HEK293 (cell line): Measurements from ENCODE around the gene CAMK2B.

Source experiments
- CTCF ChIA-PET: fragments of 350-600 bp; formaldehyde crosslinking; extraction: SDS; loops from one replicate; lab custom pipeline; 2021; ENCODE audit warnings: antibody characterized with exemption; lab: Yijun Ruan, JAX
- POLR2A ChIA-PET: fragments of 300-600 bp; formaldehyde crosslinking; extraction: SDS; loops from one replicate; lab custom pipeline; 2020; ENCODE audit warnings: antibody characterized with exemption, inconsistent platforms; lab: Yijun Ruan, JAX
- H3K27ac ChIP-seq: fragments of 200-500 bp; sonication (Bioruptor generic); 2 replicates; pipeline ENCODE4 v1.5.1; 2014; ENCODE audit warnings: low read depth, low read length, control low read depth, inconsistent platforms; ENCODE audit errors: extremely low read depth
- H3K36me3 ChIP-seq, 2 experiments: fragments of 200-500 bp in 1 of 2; sonication (Bioruptor generic) in 1 of 2; 1 replicate in 1 of 2; 2 replicates in 1 of 2; pipeline ENCODE4 v1.5.1; 2014 to 2017; ENCODE audit warnings: inconsistent platforms in 2 of 2, low read length in 2 of 2; ENCODE audit not compliant: control insufficient read depth in 2 of 2, insufficient read depth in 1 of 2
- H3K4me1 ChIP-seq: fragments of 200-500 bp; sonication (Bioruptor generic); 2 replicates; pipeline ENCODE4 v1.5.1; 2014; ENCODE audit warnings: mild to moderate bottlenecking, low read length, inconsistent platforms; ENCODE audit not compliant: control insufficient read depth, insufficient read depth
- H3K4me3 ChIP-seq: 2 replicates; pipeline ENCODE4 v1.5.1; 2011; ENCODE audit warnings: low read depth, mild to moderate bottlenecking, control low read depth, low read length, moderate library complexity
- H3K9me3 ChIP-seq: fragments of 200-500 bp; sonication (Bioruptor generic); 2 replicates; pipeline ENCODE4 v1.5.1; 2014; ENCODE audit warnings: low read depth, low read length, inconsistent platforms; ENCODE audit not compliant: control insufficient read depth, insufficient read depth
- EGR2 ChIP-seq: fragments of 450-650 bp; formaldehyde crosslinking; IDR thresholded peaks from 2 replicates; pipeline ENCODE4 v1.5.1; 2016; ENCODE audit warnings: low read depth, missing biosample characterization, missing genetic modification characterization
- GLIS1 ChIP-seq: fragments of 450-650 bp; formaldehyde crosslinking; IDR thresholded peaks from 2 replicates; pipeline ENCODE4 v1.5.1; 2016; ENCODE audit warnings: missing biosample characterization, missing genetic modification characterization
- KLF8 ChIP-seq: fragments of 450-650 bp; formaldehyde crosslinking; IDR thresholded peaks from 2 replicates; pipeline ENCODE4 v1.5.1; 2016; ENCODE audit warnings: missing biosample characterization, missing genetic modification characterization
- KLF9 ChIP-seq: fragments of 450-650 bp; formaldehyde crosslinking; IDR thresholded peaks from 2 replicates; pipeline ENCODE4 v1.5.1; 2016; ENCODE audit warnings: missing biosample characterization, missing genetic modification characterization, low read depth
- MEIS1 ChIP-seq: sonication (generic); formaldehyde crosslinking; IDR thresholded peaks from 2 replicates; pipeline ENCODE4 v1.8.1; 2022; ENCODE audit warnings: missing genetic modification reagents, mild to moderate bottlenecking, borderline replicate concordance
- MZF1 ChIP-seq: fragments of 450-650 bp; formaldehyde crosslinking; IDR thresholded peaks from 2 replicates; pipeline ENCODE4 v1.5.1; 2017; ENCODE audit warnings: missing biosample characterization, missing genetic modification characterization, borderline replicate concordance
- PRDM1 ChIP-seq: fragments of 450-650 bp; formaldehyde crosslinking; IDR thresholded peaks from 2 replicates; pipeline ENCODE4; 2016; ENCODE audit warnings: missing biosample characterization, missing genetic modification characterization
- SCRT2 ChIP-seq: fragments of 450-650 bp; formaldehyde crosslinking; IDR thresholded peaks from 2 replicates; pipeline ENCODE4 v1.5.1; 2016; ENCODE audit warnings: missing biosample characterization, missing genetic modification characterization
- SP3 ChIP-seq: fragments of 450-650 bp; formaldehyde crosslinking; IDR thresholded peaks from 2 replicates; pipeline ENCODE4 v1.5.1; 2016; ENCODE audit warnings: missing biosample characterization, missing genetic modification characterization
- SP7 ChIP-seq: fragments of 450-650 bp; formaldehyde crosslinking; IDR thresholded peaks from 2 replicates; pipeline ENCODE4 v1.5.1; 2016; ENCODE audit warnings: missing biosample characterization, missing genetic modification characterization
- ZBTB17 ChIP-seq: fragments of 450-650 bp; formaldehyde crosslinking; IDR thresholded peaks from 2 replicates; pipeline ENCODE4 v1.5.1; 2016; ENCODE audit warnings: missing biosample characterization, missing genetic modification characterization
- ZBTB20 ChIP-seq: fragments of 450-650 bp; formaldehyde crosslinking; IDR thresholded peaks from 2 replicates; pipeline ENCODE4 v1.5.1; 2016; ENCODE audit warnings: missing biosample characterization, missing genetic modification characterization
- ZFP41 ChIP-seq: fragments of 450-650 bp; formaldehyde crosslinking; IDR thresholded peaks from 2 replicates; pipeline ENCODE4 v1.5.1; 2016; ENCODE audit warnings: missing biosample characterization, missing genetic modification characterization, borderline replicate concordance
- ZNF155 ChIP-seq: fragments of 450-650 bp; formaldehyde crosslinking; IDR thresholded peaks from 2 replicates; pipeline ENCODE4 v1.5.1; 2016; ENCODE audit warnings: missing biosample characterization, missing genetic modification characterization
- ZNF341 ChIP-seq: fragments of 450-650 bp; formaldehyde crosslinking; IDR thresholded peaks from 2 replicates; pipeline ENCODE4; 2016; ENCODE audit warnings: low read depth, missing biosample characterization, missing genetic modification characterization
- ZNF37A ChIP-seq: fragments of 450-650 bp; IDR thresholded peaks from 2 replicates; pipeline ENCODE4 v1.5.1; 2018; ENCODE audit warnings: missing biosample characterization, missing genetic modification characterization
- ZNF404 ChIP-seq: fragments of 450-650 bp; formaldehyde crosslinking; IDR thresholded peaks from 2 replicates; pipeline ENCODE4 v1.5.1; 2017; ENCODE audit warnings: missing biosample characterization, missing genetic modification characterization
- ZNF48 ChIP-seq: fragments of 450-650 bp; formaldehyde crosslinking; IDR thresholded peaks from 2 replicates; pipeline ENCODE4 v1.5.1; 2016; ENCODE audit warnings: missing biosample characterization, missing genetic modification characterization
- ZNF548 ChIP-seq: fragments of 450-650 bp; formaldehyde crosslinking; IDR thresholded peaks from 2 replicates; pipeline ENCODE4 v1.5.1; 2016; ENCODE audit warnings: missing biosample characterization, missing genetic modification characterization
- ZNF560 ChIP-seq: fragments of 450-650 bp; formaldehyde crosslinking; IDR thresholded peaks from 2 replicates; pipeline ENCODE4 v1.5.1; 2017; ENCODE audit warnings: missing biosample characterization, missing genetic modification characterization, borderline replicate concordance
- ZNF664 ChIP-seq: fragments of 450-650 bp; formaldehyde crosslinking; IDR thresholded peaks from 2 replicates; pipeline ENCODE4 v1.5.1; 2016; ENCODE audit warnings: missing biosample characterization, missing genetic modification characterization
- ZNF701 ChIP-seq: fragments of 450-650 bp; formaldehyde crosslinking; IDR thresholded peaks from 2 replicates; pipeline ENCODE4 v1.5.1; 2016; ENCODE audit warnings: missing biosample characterization, missing genetic modification characterization
- ZXDB ChIP-seq: fragments of 450-650 bp; formaldehyde crosslinking; IDR thresholded peaks from 2 replicates; pipeline ENCODE4 v1.5.1; 2016; ENCODE audit warnings: missing biosample characterization, missing genetic modification characterization
- TF ChIP-seq, protein P1 (sequence below): fragments of 450-650 bp; formaldehyde crosslinking; IDR thresholded peaks from 2 replicates; pipeline ENCODE4 v1.5.0; 2017; ENCODE audit warnings: missing biosample characterization, missing genetic modification characterization, borderline replicate concordance
- TF ChIP-seq, protein P2 (sequence below): fragments of 450-650 bp; formaldehyde crosslinking; IDR thresholded peaks from 2 replicates; pipeline ENCODE4 v1.5.1; 2017; ENCODE audit warnings: missing biosample characterization, missing genetic modification characterization
- TF ChIP-seq, protein P3 (sequence below): fragments of 450-650 bp; formaldehyde crosslinking; IDR thresholded peaks from 2 replicates; pipeline ENCODE4 v1.5.1; 2016; ENCODE audit warnings: missing biosample characterization, missing genetic modification characterization
- TF ChIP-seq, protein P4 (sequence below): fragments of 450-650 bp; formaldehyde crosslinking; IDR thresholded peaks from 2 replicates; pipeline ENCODE4 v1.5.1; 2016; ENCODE audit warnings: missing biosample characterization, missing genetic modification characterization, low read depth
- TF ChIP-seq, protein P5 (sequence below): fragments of 450-650 bp; formaldehyde crosslinking; IDR thresholded peaks from 2 replicates; pipeline ENCODE4 v1.5.1; 2016; ENCODE audit warnings: missing biosample characterization, missing genetic modification characterization
- TF ChIP-seq, protein P6 (sequence below): fragments of 450-650 bp; formaldehyde crosslinking; IDR thresholded peaks from 2 replicates; pipeline ENCODE4 v1.5.1; 2016; ENCODE audit warnings: missing biosample characterization, missing genetic modification characterization

The CAMK2B gene

DNA sequence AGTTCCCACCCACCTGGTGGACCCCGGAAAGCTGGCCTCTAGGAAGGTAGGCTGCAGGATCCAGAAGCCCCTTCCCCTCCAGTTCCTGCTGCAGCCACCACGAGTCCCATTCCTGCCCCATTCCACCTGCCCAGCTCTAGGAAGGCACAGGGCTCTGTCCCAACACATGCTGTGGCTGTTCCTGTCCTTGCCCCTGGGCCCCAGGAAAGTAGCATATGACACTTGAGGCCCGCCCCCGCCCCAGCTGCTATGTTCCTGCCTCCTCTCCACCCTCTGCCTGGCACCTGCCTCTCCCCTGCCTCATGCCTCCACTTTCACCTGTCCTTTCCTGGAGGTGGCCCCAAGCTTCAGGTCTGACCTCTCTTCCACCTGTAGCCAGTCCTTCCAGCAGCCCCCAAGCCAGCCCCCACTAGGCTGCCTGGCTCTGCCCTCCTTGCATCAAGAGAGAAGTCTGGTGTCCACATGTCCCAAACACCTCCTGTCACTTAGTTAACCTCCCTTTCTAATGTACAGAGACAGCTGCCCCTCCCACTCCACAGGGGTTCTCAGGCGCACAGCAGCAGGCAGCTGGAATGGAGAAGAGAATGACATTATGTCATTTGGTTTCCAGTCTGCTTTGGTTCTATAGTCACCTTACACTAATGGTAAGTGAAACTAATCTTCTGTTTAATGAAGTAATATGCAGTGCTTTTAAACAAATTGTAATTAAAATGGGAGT is 101.9 kb downstream of the CAMK2B start:
- Histone ChIP-seq H3K36me3 (no peaks in the 10 kb centered on the region), H3K4me3 (no peak overlapping the region), H3K4me1 (no peaks in the 10 kb centered on the region; the same call in 1 of the 2 replicates), H3K9me3 (no peaks in the 10 kb centered on the region), H3K27ac (no peak overlapping the region)
- ChIA-PET CTCF (interaction anchor here (0.6 kb wide), 2 partner anchors 97 to 127 kb away, joined by 3 to 4 read pairs; no protein-coding TSS in a partner anchor), POLR2A (interaction anchor here (1.1 kb wide), 1 partner anchor 23 kb away, joined by 3 read pairs; the partner anchor contains the start of gene YKT6)
- no peak for TF ChIP-seq ZNF701 (tag by site-specific recombination)
- TF ChIP-seq, protein P1, sequence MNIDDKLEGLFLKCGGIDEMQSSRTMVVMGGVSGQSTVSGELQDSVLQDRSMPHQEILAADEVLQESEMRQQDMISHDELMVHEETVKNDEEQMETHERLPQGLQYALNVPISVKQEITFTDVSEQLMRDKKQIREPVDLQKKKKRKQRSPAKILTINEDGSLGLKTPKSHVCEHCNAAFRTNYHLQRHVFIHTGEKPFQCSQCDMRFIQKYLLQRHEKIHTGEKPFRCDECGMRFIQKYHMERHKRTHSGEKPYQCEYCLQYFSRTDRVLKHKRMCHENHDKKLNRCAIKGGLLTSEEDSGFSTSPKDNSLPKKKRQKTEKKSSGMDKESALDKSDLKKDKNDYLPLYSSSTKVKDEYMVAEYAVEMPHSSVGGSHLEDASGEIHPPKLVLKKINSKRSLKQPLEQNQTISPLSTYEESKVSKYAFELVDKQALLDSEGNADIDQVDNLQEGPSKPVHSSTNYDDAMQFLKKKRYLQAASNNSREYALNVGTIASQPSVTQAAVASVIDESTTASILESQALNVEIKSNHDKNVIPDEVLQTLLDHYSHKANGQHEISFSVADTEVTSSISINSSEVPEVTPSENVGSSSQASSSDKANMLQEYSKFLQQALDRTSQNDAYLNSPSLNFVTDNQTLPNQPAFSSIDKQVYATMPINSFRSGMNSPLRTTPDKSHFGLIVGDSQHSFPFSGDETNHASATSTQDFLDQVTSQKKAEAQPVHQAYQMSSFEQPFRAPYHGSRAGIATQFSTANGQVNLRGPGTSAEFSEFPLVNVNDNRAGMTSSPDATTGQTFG (tag by site-specific recombination), result no peak
- peak; percentile 16; the same call in 1 of the 2 replicates for TF ChIP-seq SP3 (tag by site-specific recombination)
- peak; percentile 82 for TF ChIP-seq PRDM1
- no peak for TF ChIP-seq ZFP41 (tag by site-specific recombination)
- TF ChIP-seq ZNF548 (tag by site-specific recombination), result no peak
- TF ChIP-seq EGR2 (tag by site-specific recombination), result peak; percentile 64
- no peak for TF ChIP-seq ZNF341 (tag by site-specific recombination)
- TF ChIP-seq MZF1 (tag by site-specific recombination), result no peak
- peak; percentile 27; the same call in 1 of the 2 replicates for TF ChIP-seq ZBTB20 (tag by site-specific recombination)
- TF ChIP-seq, protein P2, sequence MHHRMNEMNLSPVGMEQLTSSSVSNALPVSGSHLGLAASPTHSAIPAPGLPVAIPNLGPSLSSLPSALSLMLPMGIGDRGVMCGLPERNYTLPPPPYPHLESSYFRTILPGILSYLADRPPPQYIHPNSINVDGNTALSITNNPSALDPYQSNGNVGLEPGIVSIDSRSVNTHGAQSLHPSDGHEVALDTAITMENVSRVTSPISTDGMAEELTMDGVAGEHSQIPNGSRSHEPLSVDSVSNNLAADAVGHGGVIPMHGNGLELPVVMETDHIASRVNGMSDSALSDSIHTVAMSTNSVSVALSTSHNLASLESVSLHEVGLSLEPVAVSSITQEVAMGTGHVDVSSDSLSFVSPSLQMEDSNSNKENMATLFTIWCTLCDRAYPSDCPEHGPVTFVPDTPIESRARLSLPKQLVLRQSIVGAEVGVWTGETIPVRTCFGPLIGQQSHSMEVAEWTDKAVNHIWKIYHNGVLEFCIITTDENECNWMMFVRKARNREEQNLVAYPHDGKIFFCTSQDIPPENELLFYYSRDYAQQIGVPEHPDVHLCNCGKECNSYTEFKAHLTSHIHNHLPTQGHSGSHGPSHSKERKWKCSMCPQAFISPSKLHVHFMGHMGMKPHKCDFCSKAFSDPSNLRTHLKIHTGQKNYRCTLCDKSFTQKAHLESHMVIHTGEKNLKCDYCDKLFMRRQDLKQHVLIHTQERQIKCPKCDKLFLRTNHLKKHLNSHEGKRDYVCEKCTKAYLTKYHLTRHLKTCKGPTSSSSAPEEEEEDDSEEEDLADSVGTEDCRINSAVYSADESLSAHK (tag by site-specific recombination), result peak; percentile 84; the same call in 1 of the 2 replicates
- TF ChIP-seq, protein P3, sequence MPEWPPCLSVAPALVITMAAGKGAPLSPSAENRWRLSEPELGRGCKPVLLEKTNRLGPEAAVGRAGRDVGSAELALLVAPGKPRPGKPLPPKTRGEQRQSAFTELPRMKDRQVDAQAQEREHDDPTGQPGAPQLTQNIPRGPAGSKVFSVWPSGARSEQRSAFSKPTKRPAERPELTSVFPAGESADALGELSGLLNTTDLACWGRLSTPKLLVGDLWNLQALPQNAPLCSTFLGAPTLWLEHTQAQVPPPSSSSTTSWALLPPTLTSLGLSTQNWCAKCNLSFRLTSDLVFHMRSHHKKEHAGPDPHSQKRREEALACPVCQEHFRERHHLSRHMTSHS (tag by site-specific recombination), result no peak
- TF ChIP-seq ZNF664, result peak; percentile 100
- no peak for TF ChIP-seq KLF8 (tag by site-specific recombination)
- TF ChIP-seq GLIS1 (tag by site-specific recombination), result peak; percentile 46
- TF ChIP-seq, protein P4, sequence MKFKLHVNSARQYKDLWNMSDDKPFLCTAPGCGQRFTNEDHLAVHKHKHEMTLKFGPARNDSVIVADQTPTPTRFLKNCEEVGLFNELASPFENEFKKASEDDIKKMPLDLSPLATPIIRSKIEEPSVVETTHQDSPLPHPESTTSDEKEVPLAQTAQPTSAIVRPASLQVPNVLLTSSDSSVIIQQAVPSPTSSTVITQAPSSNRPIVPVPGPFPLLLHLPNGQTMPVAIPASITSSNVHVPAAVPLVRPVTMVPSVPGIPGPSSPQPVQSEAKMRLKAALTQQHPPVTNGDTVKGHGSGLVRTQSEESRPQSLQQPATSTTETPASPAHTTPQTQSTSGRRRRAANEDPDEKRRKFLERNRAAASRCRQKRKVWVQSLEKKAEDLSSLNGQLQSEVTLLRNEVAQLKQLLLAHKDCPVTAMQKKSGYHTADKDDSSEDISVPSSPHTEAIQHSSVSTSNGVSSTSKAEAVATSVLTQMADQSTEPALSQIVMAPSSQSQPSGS (tag by site-specific recombination), result peak; percentile 65; the same call in 1 of the 2 replicates
- TF ChIP-seq MEIS1 (CRISPR knock-in tag), result no peak
- peak; percentile 63 for TF ChIP-seq SCRT2 (tag by site-specific recombination)
- TF ChIP-seq, protein P5, sequence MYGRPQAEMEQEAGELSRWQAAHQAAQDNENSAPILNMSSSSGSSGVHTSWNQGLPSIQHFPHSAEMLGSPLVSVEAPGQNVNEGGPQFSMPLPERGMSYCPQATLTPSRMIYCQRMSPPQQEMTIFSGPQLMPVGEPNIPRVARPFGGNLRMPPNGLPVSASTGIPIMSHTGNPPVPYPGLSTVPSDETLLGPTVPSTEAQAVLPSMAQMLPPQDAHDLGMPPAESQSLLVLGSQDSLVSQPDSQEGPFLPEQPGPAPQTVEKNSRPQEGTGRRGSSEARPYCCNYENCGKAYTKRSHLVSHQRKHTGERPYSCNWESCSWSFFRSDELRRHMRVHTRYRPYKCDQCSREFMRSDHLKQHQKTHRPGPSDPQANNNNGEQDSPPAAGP (tag by site-specific recombination), result 0 out of 2 replicates have a peak, but pooled peaks have one; percentile 20
- no peak for TF ChIP-seq ZNF560 (tag by site-specific recombination)
- TF ChIP-seq ZBTB17, result no peak
- TF ChIP-seq ZNF37A, result no peak
- no peak for TF ChIP-seq ZNF155 (tag by site-specific recombination)
- TF ChIP-seq, protein P6, sequence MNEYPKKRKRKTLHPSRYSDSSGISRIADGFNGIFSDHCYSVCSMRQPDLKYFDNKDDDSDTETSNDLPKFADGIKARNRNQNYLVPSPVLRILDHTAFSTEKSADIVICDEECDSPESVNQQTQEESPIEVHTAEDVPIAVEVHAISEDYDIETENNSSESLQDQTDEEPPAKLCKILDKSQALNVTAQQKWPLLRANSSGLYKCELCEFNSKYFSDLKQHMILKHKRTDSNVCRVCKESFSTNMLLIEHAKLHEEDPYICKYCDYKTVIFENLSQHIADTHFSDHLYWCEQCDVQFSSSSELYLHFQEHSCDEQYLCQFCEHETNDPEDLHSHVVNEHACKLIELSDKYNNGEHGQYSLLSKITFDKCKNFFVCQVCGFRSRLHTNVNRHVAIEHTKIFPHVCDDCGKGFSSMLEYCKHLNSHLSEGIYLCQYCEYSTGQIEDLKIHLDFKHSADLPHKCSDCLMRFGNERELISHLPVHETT, result no peak
- TF ChIP-seq ZNF48 (tag by site-specific recombination), result no peak
- TF ChIP-seq SP7 (tag by site-specific recombination), result 0 out of 2 replicates have a peak, but pooled peaks have one; percentile 58
- no peak for TF ChIP-seq ZXDB (tag by site-specific recombination)
- peak; percentile 27; the same call in 1 of the 2 replicates for TF ChIP-seq KLF9 (tag by site-specific recombination)
- TF ChIP-seq ZNF404 (tag by site-specific recombination), result no peak
